GM19438 (cell line): ENCODE measurements around the gene DCUN1D3.
"Not testable (repeated sequence)": the region's sequence is repeated elsewhere in the genome, so short reads cannot be mapped to it uniquely, and the experiment has no call there.

Experiments used
- ATAC-seq: cut with Tn5 transposase; IDR thresholded peaks from one replicate; pipeline ENCODE4 v1.9.1; 2021; ENCODE audit warnings: low read depth; ENCODE audit not compliant: unreplicated experiment

Gene DCUN1D3, protein sequence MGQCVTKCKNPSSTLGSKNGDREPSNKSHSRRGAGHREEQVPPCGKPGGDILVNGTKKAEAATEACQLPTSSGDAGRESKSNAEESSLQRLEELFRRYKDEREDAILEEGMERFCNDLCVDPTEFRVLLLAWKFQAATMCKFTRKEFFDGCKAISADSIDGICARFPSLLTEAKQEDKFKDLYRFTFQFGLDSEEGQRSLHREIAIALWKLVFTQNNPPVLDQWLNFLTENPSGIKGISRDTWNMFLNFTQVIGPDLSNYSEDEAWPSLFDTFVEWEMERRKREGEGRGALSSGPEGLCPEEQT

GRCh38 chr16:20900299-20901067 is at the start of gene DCUN1D3, which contains the start of gene LYRM1:
DCUN1D3 (minus strand) TSS chr16:20900358; CDS start chr16:20862538, 37,820 bp downstream.
LYRM1 (plus strand) TSS chr16:20900771; CDS start chr16:20915556, 14,785 bp downstream.
- ATAC-seq: peak; percentile 76

- ATAC-seq: no peak
These were observed 49.5 kb upstream of the DCUN1D3 start for GRCh38 chr16:20949660-20950059.

- ATAC-seq: no peak
These were observed 48.3 kb upstream of the DCUN1D3 start for GRCh38 chr16:20948444-20948843.

GRCh38 chr16:20946015-20946629 is 46.0 kb upstream of the DCUN1D3 start:
- ATAC-seq: no peak

DNA sequence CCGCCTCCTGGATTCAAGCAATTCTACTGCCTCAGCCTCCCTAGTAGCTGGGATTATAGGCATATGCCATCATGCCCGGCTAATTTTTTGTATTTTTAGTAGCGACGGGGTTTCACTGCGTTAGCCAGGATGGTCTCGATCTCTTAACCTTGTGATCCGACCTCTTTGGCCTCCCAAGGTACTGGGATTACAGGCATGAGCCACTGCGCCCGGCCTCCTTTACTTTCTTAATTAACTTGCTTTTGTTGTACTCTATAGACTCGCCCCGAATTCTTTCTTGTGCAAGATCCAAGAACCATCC is 45.4 kb upstream of the DCUN1D3 start:
- ATAC-seq: not testable (repeated sequence)

- ATAC-seq: no peak
These were observed 44.9 kb upstream of the DCUN1D3 start for GRCh38 chr16:20944861-20945574.

GRCh38 chr16:20942256-20942655 is 42.1 kb upstream of the DCUN1D3 start:
- ATAC-seq: no peak

GRCh38 chr16:20941636-20941926 is 41.4 kb upstream of the DCUN1D3 start:
- ATAC-seq: no peak

- no peak for ATAC-seq
These were observed 40.9 kb upstream of the DCUN1D3 start for GRCh38 chr16:20940871-20941635.

DNA sequence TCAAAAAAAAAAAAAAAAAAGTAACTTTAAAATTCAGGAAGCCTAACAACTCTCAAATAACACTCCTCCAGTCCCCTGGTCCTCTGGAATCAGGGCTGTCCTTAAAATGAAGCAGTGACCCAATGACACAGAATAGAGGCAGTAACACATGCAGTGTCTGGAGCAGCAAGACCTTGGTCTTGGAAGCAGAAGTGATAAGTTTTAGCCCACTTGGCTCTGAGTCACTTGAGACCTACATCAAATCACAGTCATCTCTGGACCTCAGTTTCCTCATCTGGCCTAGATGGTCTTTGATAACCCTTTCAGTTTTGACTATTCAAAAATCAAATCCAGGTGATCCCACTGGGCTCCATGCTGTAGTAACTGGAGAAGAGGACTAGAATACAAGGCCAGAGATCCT is 39.5 kb upstream of the DCUN1D3 start:
- ATAC-seq: no peak

GRCh38 chr16:20938426-20938825 is 38.3 kb upstream of the DCUN1D3 start:
- ATAC-seq: no peak

DNA sequence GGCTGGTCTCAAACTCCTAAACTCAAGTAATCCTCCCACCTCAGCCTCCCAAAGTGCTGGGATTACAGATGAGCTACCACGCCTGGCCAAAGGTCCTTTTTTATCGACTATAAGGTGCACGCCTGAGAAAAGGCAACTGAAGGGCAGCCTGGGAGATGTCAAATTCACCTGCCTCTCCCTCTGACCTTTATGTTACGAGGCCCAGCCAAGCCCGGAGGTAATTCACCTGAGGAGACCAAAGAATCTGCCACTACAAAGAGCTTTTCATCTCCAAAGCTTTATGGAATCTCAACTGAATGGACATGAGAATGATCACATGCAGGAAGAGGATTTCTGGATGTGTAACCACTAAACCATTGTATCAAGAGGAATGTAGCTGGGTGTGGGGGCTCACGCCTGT is 37.6 kb upstream of the DCUN1D3 start:
- ATAC-seq: no peak

GRCh38 chr16:20933589-20933988 is 33.4 kb upstream of the DCUN1D3 start:
- no peak for ATAC-seq

- ATAC-seq: no peak
These were observed 31.0 kb upstream of the DCUN1D3 start for GRCh38 chr16:20931066-20931600.

DNA sequence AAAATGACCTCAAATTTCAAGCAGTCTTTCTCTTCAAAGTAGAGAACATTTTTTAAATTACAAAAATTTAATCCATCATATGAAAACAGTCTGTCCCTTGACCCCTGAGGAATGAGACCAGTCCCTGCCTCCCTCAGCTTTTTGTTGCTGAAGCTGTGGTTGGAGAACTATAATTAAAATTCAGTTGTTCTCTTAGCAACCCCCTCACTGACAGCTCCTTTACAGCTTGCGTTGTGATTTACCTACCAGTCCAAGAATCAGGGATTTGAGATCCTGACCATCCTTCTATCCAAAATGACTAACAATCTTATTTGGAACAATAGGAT is 30.2 kb upstream of the DCUN1D3 start:
- no peak for ATAC-seq

- not testable (repeated sequence) for ATAC-seq
These were observed 29.7 kb upstream of the DCUN1D3 start for GRCh38 chr16:20929676-20930364.

DNA sequence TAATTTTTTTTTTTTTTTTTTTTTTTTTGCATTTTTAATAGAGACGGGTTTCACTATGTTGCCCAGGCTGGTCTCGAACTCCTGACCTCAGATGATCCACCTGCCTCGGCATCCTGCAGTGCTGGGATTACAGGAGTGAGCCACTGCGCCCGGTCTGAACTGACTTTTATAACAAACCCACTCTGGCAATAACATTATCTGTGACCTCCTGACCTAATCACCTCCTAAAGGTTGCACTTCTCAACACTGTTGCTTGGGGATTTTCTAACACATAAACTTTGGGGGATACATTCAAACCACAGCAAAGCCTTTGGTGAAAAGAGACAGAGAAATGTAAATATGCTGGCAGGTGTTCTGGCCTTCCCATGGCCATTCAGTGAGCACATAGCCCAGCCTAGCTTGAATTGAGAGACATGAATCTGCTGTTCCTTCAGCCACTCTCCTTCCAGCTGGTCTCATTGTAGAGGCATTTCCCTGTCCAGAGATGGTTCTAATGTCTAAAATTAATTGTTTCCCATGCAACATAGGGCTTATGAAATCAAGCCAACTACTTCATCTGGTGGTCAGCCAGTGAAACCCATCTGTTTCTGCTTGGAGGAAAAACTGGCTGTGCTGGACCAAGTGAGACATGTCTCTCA is 28.7 kb upstream of the DCUN1D3 start:
- ATAC-seq: no peak

GRCh38 chr16:20925751-20926150 is 25.6 kb upstream of the DCUN1D3 start:
- ATAC-seq: no peak

- no peak for ATAC-seq
These were observed 23.7 kb upstream of the DCUN1D3 start for GRCh38 chr16:20923876-20924275.
